Neural cell (in vitro differentiated cells): Measurements from ENCODE around the gene EPHA2. TPM values are rescaled to one million over a fixed set of nuclear protein-coding genes. Genes with fewer than 3 reads are reported as not detected.

Experiments used
- H2AFZ ChIP-seq: fragments of 200-600, 300-800 bp; sonication (generic), shearing (Covaris generic); 2 replicates; pipeline ENCODE4 v1.6.0; 2014; ENCODE audit warnings: low read depth, mild to moderate bottlenecking, antibody characterized with exemption, low read length, moderate library complexity
- H3F3A ChIP-seq: fragments of 200-600 bp; shearing (Covaris generic); 2 replicates; pipeline ENCODE4 v1.6.1; 2016; ENCODE audit warnings: mild to moderate bottlenecking, moderate library complexity, mixed read lengths, antibody characterized with exemption, low read length; ENCODE audit not compliant: insufficient read depth, poor library complexity, severe bottlenecking
- H3K27ac ChIP-seq: fragments of 200-600, 300-800 bp; sonication (generic), shearing (Covaris generic); 2 replicates; pipeline ENCODE4 v1.5.1; 2014; ENCODE audit warnings: mild to moderate bottlenecking, low read length, moderate library complexity
- H3K27me3 ChIP-seq: fragments of 300-800, 200-600 bp; sonication (generic), shearing (Covaris generic); 2 replicates; pipeline ENCODE4 v1.6.0; 2014; ENCODE audit warnings: mild to moderate bottlenecking, low read depth, low read length, moderate library complexity; ENCODE audit not compliant: insufficient read depth
- H3K36me3 ChIP-seq: fragments of 300-800, 200-600 bp; sonication (generic), shearing (Covaris generic); 2 replicates; pipeline ENCODE4 v1.5.1; 2014; ENCODE audit warnings: mild to moderate bottlenecking, antibody characterized with exemption, low read length, moderate library complexity; ENCODE audit not compliant: insufficient read depth
- H3K4me2 ChIP-seq: fragments of 300-800, 200-600 bp; sonication (generic), shearing (Covaris generic); 2 replicates; pipeline ENCODE4 v1.6.0; 2014; ENCODE audit warnings: mild to moderate bottlenecking, low read length
- H3K4me3 ChIP-seq: fragments of 300-800, 200-600 bp; sonication (generic), shearing (Covaris generic); 2 replicates; pipeline ENCODE4 v1.5.1; 2014; ENCODE audit warnings: mild to moderate bottlenecking, low read length, moderate library complexity
- H3K79me2 ChIP-seq: fragments of 200-600 bp; shearing (Covaris generic); replicated peaks from 2 replicates; pipeline ENCODE4 v1.6.0; 2014; ENCODE audit warnings: mild to moderate bottlenecking, low read length, moderate library complexity; ENCODE audit not compliant: insufficient read depth
- H3K9ac ChIP-seq: fragments of 300-800, 200-600 bp; sonication (generic), shearing (Covaris generic); 2 replicates; pipeline ENCODE4 v1.6.1; 2016; ENCODE audit warnings: mild to moderate bottlenecking, low read length, mixed read lengths
- H3K9me2 ChIP-seq: fragments of 200-600 bp; shearing (Covaris generic); 2 replicates; pipeline ENCODE4 v1.6.1; 2016; ENCODE audit warnings: mild to moderate bottlenecking, low read length, mixed read lengths; ENCODE audit not compliant: insufficient read depth
- H3K9me3 ChIP-seq: fragments of 200-600, 300-800 bp; sonication (generic), shearing (Covaris generic); 2 replicates; pipeline ENCODE4 v1.6.1; 2016; ENCODE audit warnings: mild to moderate bottlenecking, mixed run types, low read length, moderate library complexity, mixed read lengths
- H4K20me1 ChIP-seq: fragments of 200-600 bp; shearing (Covaris generic); 2 replicates; pipeline ENCODE4 v1.6.1; 2016; ENCODE audit warnings: mild to moderate bottlenecking, mixed run types; ENCODE audit not compliant: insufficient read depth
- CTCF ChIP-seq: fragments of 450-650 bp; IDR thresholded peaks from 2 replicates; pipeline ENCODE4 v1.5.1; 2014; ENCODE audit warnings: antibody characterized with exemption, mild to moderate bottlenecking, moderate library complexity; ENCODE audit not compliant: poor library complexity, severe bottlenecking
- EP300 ChIP-seq: fragments of 450-650 bp; conservative IDR thresholded peaks from 2 replicates; pipeline ENCODE4 v1.6.1; 2014; ENCODE audit warnings: antibody characterized with exemption, mild to moderate bottlenecking, moderate library complexity; ENCODE audit not compliant: poor library complexity, severe bottlenecking
- EZH2 ChIP-seq: fragments of 200-600, 300-800 bp; shearing (Covaris generic), sonication (generic); IDR thresholded peaks from 2 replicates; pipeline ENCODE4 v1.6.1; 2014; ENCODE audit warnings: antibody characterized with exemption, low read length, borderline replicate concordance, mild to moderate bottlenecking; ENCODE audit not compliant: insufficient read depth, poor library complexity, severe bottlenecking
- MXI1 ChIP-seq: fragments of 450-650 bp; conservative IDR thresholded peaks from 2 replicates; pipeline ENCODE4 v1.6.1; 2014; ENCODE audit warnings: antibody characterized with exemption, mild to moderate bottlenecking; ENCODE audit not compliant: poor library complexity, severe bottlenecking
- POLR2AphosphoS5 ChIP-seq: IDR thresholded peaks from 2 replicates; pipeline ENCODE4 v1.6.1; 2012
- RAD21 ChIP-seq: fragments of 450-650 bp; conservative IDR thresholded peaks from 2 replicates; pipeline ENCODE4 v1.6.1; 2014; ENCODE audit warnings: antibody characterized with exemption, mild to moderate bottlenecking, moderate library complexity
- REST ChIP-seq: IDR thresholded peaks from 2 replicates; pipeline ENCODE4 v1.6.1; 2012; ENCODE audit warnings: borderline replicate concordance
- SMC3 ChIP-seq: fragments of 450-650 bp; conservative IDR thresholded peaks from 2 replicates; pipeline ENCODE4 v1.6.1; 2014; ENCODE audit warnings: antibody characterized with exemption, mild to moderate bottlenecking, moderate library complexity; ENCODE audit not compliant: poor library complexity
- TAF1 ChIP-seq: IDR thresholded peaks from 2 replicates; pipeline ENCODE4 v1.6.1; 2012; ENCODE audit warnings: low read depth
- polyA plus RNA-seq: library from polyadenylated mRNA; depleted of rRNA; stranded (reverse); fragments of >200 nt; gene quantifications from 2 replicates; pipeline ENCODE4 v1.2.3, GENCODE V29; 2014

EPHA2 gene
- polyA plus RNA-seq, 1 donor from 2014 or later: 0.63 TPM

GRCh38 chr1:16125088-16125470 is 30.8 kb downstream of the EPHA2 start:
- no peak overlapping the region for H3K4me2 ChIP-seq
- no peaks in the 10 kb centered on the region for H4K20me1 ChIP-seq

GRCh38 chr1:16124377-16125087 is 31.3 kb downstream of the EPHA2 start:
- H3K4me2 ChIP-seq: no peak overlapping the region
- no peak overlapping the region for H3K4me3 ChIP-seq
- H4K20me1 ChIP-seq: no peaks in the 10 kb centered on the region
- no peak overlapping the region for H2AFZ ChIP-seq
- H3K9ac ChIP-seq: no peak overlapping the region
- H3K79me2 ChIP-seq: no peaks in the 10 kb centered on the region
- H3K27ac ChIP-seq: no peak overlapping the region
- no peaks in the 10 kb centered on the region for H3K9me3 ChIP-seq
- no peaks in the 10 kb centered on the region for H3K27me3 ChIP-seq
- H3K36me3 ChIP-seq: no peaks in the 10 kb centered on the region
- no peaks in the 10 kb centered on the region for H3F3A ChIP-seq
- no peaks in the 10 kb centered on the region for H3K9me2 ChIP-seq
- TF ChIP-seq MXI1: no peak
- no peak for TF ChIP-seq SMC3
- no peak for TF ChIP-seq CTCF
- TF ChIP-seq REST: no peak
- TF ChIP-seq RAD21: no peak

More at GRCh38 chr1:16125088-16125470, 30.8 kb downstream of the EPHA2 start:
- Histone ChIP-seq H3K27ac (no peak overlapping the region), H3K27me3 (no peaks in the 10 kb centered on the region), H3K79me2 (no peaks in the 10 kb centered on the region), H3K9me2 (no peaks in the 10 kb centered on the region), H3K9ac (no peak overlapping the region), H2AFZ (no peak overlapping the region), H3K9me3 (no peaks in the 10 kb centered on the region), H3K4me3 (no peak overlapping the region), H3F3A (no peaks in the 10 kb centered on the region), H3K36me3 (no peaks in the 10 kb centered on the region)
- no peak for TF ChIP-seq EZH2
- TF ChIP-seq TAF1: no peak
- TF ChIP-seq POLR2AphosphoS5: no peak
- no peak for TF ChIP-seq SMC3
- TF ChIP-seq REST: no peak
- TF ChIP-seq CTCF: no peak
- TF ChIP-seq MXI1: no peak
- TF ChIP-seq EP300: no peak
- TF ChIP-seq RAD21: no peak
